GM19099 (cell line): ENCODE data around the gene ADAMTS15.

Source experiments
- POLR2A ChIP-seq: IDR thresholded peaks from 3 replicates; pipeline ENCODE4 v1.6.1; 2011; ENCODE audit warnings: low read depth; ENCODE audit not compliant: insufficient read length; ENCODE audit errors: extremely low read depth

The ADAMTS15 gene

GRCh38 chr11:130448416-130449309 is at the start of gene ADAMTS15:
ADAMTS15 (plus strand) TSS chr11:130448645; CDS start chr11:130448974, 329 bp downstream.
- TF ChIP-seq POLR2A = no peak

- TF ChIP-seq POLR2A = no peak
These were observed 49.2 kb upstream of the ADAMTS15 start for GRCh38 chr11:130399196-130399595.

- no peak for TF ChIP-seq POLR2A
These were observed 47.5 kb upstream of the ADAMTS15 start for GRCh38 chr11:130400781-130401483.

GRCh38 chr11:130402570-130402969 is 45.9 kb upstream of the ADAMTS15 start:
- TF ChIP-seq POLR2A = no peak

- TF ChIP-seq POLR2A = no peak
These were observed 45.1 kb upstream of the ADAMTS15 start for GRCh38 chr11:130403271-130403804.

- no peak for TF ChIP-seq POLR2A
These were observed 44.5 kb upstream of the ADAMTS15 start for GRCh38 chr11:130403967-130404366.

GRCh38 chr11:130404727-130405126 is 43.7 kb upstream of the ADAMTS15 start:
- TF ChIP-seq POLR2A = no peak

GRCh38 chr11:130405428-130405827 is 43.0 kb upstream of the ADAMTS15 start:
- no peak for TF ChIP-seq POLR2A

- no peak for TF ChIP-seq POLR2A
These were observed 40.5 kb upstream of the ADAMTS15 start for GRCh38 chr11:130407978-130408377.

- TF ChIP-seq POLR2A = no peak
These were observed 40.0 kb upstream of the ADAMTS15 start for GRCh38 chr11:130408401-130408890.

- TF ChIP-seq POLR2A = no peak
These were observed 39.5 kb upstream of the ADAMTS15 start for GRCh38 chr11:130408901-130409300.

GRCh38 chr11:130409594-130410388 is 38.7 kb upstream of the ADAMTS15 start:
- TF ChIP-seq POLR2A = no peak

- TF ChIP-seq POLR2A = no peak
These were observed 37.2 kb upstream of the ADAMTS15 start for GRCh38 chr11:130411223-130411622.

- TF ChIP-seq POLR2A = no peak
These were observed 34.9 kb upstream of the ADAMTS15 start for GRCh38 chr11:130413405-130414106.
